HepG2 (cell line): ENCODE measurements around the gene PI3. TPM values are rescaled to one million over a fixed set of nuclear protein-coding genes. Genes with fewer than 3 reads are reported as not detected.

Source experiments
- ATAC-seq: fragments of 200-7000 bp; cut with Tn5 transposase; 3 replicates; pipeline ENCODE4 v1.9.1; 2020; ENCODE audit warnings: mild to moderate bottlenecking, moderate library complexity
- BruUV-seq: library from RNA; stranded (reverse); fragments of 400-500 nt; replicated peaks from 2 replicates; lab custom pipeline; 2021; lab: Mats Ljungman, UMichigan
- CTCF ChIA-PET: fragments of 300-600 bp; formaldehyde crosslinking; extraction: SDS; loops from one replicate; lab custom pipeline; 2021; ENCODE audit warnings: low total read pairs, inconsistent platforms, low intra/inter-chr PET ratio; lab: Yijun Ruan, JAX
- POLR2A ChIA-PET: fragments of 350-600 bp; sonication (Branson Sonifier 250); formaldehyde crosslinking; loops from one replicate; lab custom pipeline; 2020; ENCODE audit warnings: antibody characterized with exemption, inconsistent platforms; lab: Yijun Ruan, JAX
- DNase-seq: peaks from one replicate; pipeline ENCODE4 v3.0.0-alpha.2; 2015; ENCODE audit warnings: low spot score
- FAIRE-seq: peaks from 3 replicates; lab custom pipeline; 2011; peaks lifted over from hg19 to GRCh38; lab: Jason Lieb, UNC
- H2AFZ ChIP-seq: one replicate; pipeline ENCODE4 v1.6.1; 2011; ENCODE audit warnings: low read length, inconsistent platforms
- H3K27ac ChIP-seq: fragments of 300-600 bp; 3 replicates; pipeline ENCODE4 v1.8.0; 2011; ENCODE audit warnings: mixed run types, mild to moderate bottlenecking, mixed read lengths, low read length, inconsistent platforms; ENCODE audit not compliant: insufficient read depth; ENCODE audit errors: extremely low read length
- H3K27me3 ChIP-seq, 2 experiments: fragments of 200-600 bp in 1 of 2; 2 replicates in 1 of 2; 3 replicates in 1 of 2; pipeline versions ENCODE4 v1.6.0 to v1.8.0; 2011; ENCODE audit warnings: low read length in 2 of 2, mild to moderate bottlenecking in 2 of 2, moderate library complexity in 2 of 2, inconsistent platforms in 1 of 2; ENCODE audit not compliant: insufficient read depth in 2 of 2, control insufficient read depth in 1 of 2
- H3K36me3 ChIP-seq, 2 experiments: fragments of 200-600 bp in 1 of 2; replicated peaks in 1 of 2; 2 replicates in 1 of 2; 3 replicates in 1 of 2; pipeline versions ENCODE4 v1.5.1 to v1.8.0; 2011; ENCODE audit warnings: low read length in 2 of 2, inconsistent platforms in 1 of 2; ENCODE audit not compliant: insufficient read depth in 2 of 2, control insufficient read depth in 1 of 2
- H3K4me1 ChIP-seq: 2 replicates; pipeline ENCODE4 v1.5.1; 2012; ENCODE audit warnings: low read length, inconsistent platforms; ENCODE audit not compliant: insufficient read depth
- H3K4me2 ChIP-seq: 2 replicates; pipeline ENCODE4 v1.6.0; 2011; ENCODE audit warnings: low read depth, low read length, inconsistent platforms
- H3K4me3 ChIP-seq, 3 experiments: fragments of 200-600 bp in 1 of 3; sonication (generic), shearing (Covaris generic) in 1 of 3; replicated peaks in 1 of 3; 2 replicates each; pipeline ENCODE4 v1.5.1; 2011 to 2016; ENCODE audit warnings: low read length in 3 of 3, inconsistent platforms in 2 of 3, low read depth in 2 of 3, mild to moderate bottlenecking in 2 of 3, control low read depth in 1 of 3, mixed read lengths in 1 of 3; ENCODE audit not compliant: insufficient read depth in 1 of 3
- H3K79me2 ChIP-seq: one replicate; pipeline ENCODE4 v1.6.1; 2011; ENCODE audit warnings: low read length, inconsistent platforms; ENCODE audit not compliant: insufficient read depth
- H3K9ac ChIP-seq: 2 replicates; pipeline ENCODE4 v1.6.0; 2011; ENCODE audit warnings: mild to moderate bottlenecking, low read depth, low read length, inconsistent platforms; ENCODE audit not compliant: insufficient read depth
- H3K9me3 ChIP-seq: 2 replicates; pipeline ENCODE4 v1.5.1; 2012; ENCODE audit warnings: mild to moderate bottlenecking, low read length
- H4K20me1 ChIP-seq: 2 replicates; pipeline ENCODE4 v1.6.0; 2011; ENCODE audit warnings: inconsistent platforms, mild to moderate bottlenecking, low read length, moderate library complexity; ENCODE audit not compliant: insufficient read depth
- DR1 ChIP-seq: sonication (generic); formaldehyde crosslinking; IDR thresholded peaks from 2 replicates; pipeline ENCODE4 v1.8.0; 2021; ENCODE audit warnings: mild to moderate bottlenecking, missing genetic modification reagents, inconsistent platforms
- ETV5 ChIP-seq: IDR thresholded peaks from 2 replicates; pipeline ENCODE4 v1.6.1; 2018; ENCODE audit warnings: missing biosample characterization, missing genetic modification reagents, inconsistent platforms, borderline replicate concordance
- FIP1L1 ChIP-seq: fragments of 200-400 bp; formaldehyde crosslinking; IDR thresholded peaks from 2 replicates; pipeline ENCODE4 v1.6.1; 2018; ENCODE audit warnings: low read depth, mild to moderate bottlenecking, low read length, moderate library complexity, borderline replicate concordance; ENCODE audit not compliant: insufficient read depth
- FOXA3 ChIP-seq: IDR thresholded peaks from 2 replicates; pipeline ENCODE4 v1.6.1; 2016; ENCODE audit warnings: missing genetic modification reagents, missing compliant biosample characterization
- MXD3 ChIP-seq: IDR thresholded peaks from 2 replicates; pipeline ENCODE4 v1.6.1; 2016; ENCODE audit warnings: mild to moderate bottlenecking, missing biosample characterization, missing genetic modification reagents
- NFE2L1 ChIP-seq: sonication (generic); formaldehyde crosslinking; IDR thresholded peaks from 2 replicates; pipeline ENCODE4 v1.4.0; 2020; ENCODE audit warnings: missing genetic modification reagents, mild to moderate bottlenecking, borderline replicate concordance
- SMARCC2 ChIP-seq: fragments of 450-650 bp; IDR thresholded peaks from 2 replicates; pipeline ENCODE4 v1.6.1; 2017; ENCODE audit warnings: antibody characterized with exemption, mild to moderate bottlenecking
- SNAPC5 ChIP-seq: sonication (generic); formaldehyde crosslinking; IDR thresholded peaks from 2 replicates; pipeline ENCODE4 v1.8.1; 2023; ENCODE audit warnings: mild to moderate bottlenecking, missing genetic modification reagents, borderline replicate concordance
- YY1 ChIP-seq: IDR thresholded peaks from 2 replicates; pipeline ENCODE4 v1.6.1; 2011; ENCODE audit warnings: low read length, low read depth, moderate library complexity, mild to moderate bottlenecking; ENCODE audit not compliant: insufficient read depth, insufficient replicate concordance
- ZNF124 ChIP-seq: sonication (generic); formaldehyde crosslinking; IDR thresholded peaks from 2 replicates; pipeline ENCODE4 v1.4.0; 2020; ENCODE audit warnings: missing genetic modification reagents
- ZNF235 ChIP-seq: sonication (generic); formaldehyde crosslinking; IDR thresholded peaks from 2 replicates; pipeline ENCODE4 v1.8.1; 2023; ENCODE audit warnings: mild to moderate bottlenecking, missing genetic modification reagents, borderline replicate concordance
- WGBS: methylation state at CpG from one replicate; pipeline ENCODE4 v1.1.6; 2017; ENCODE audit warnings: low lambda C conversion rate; 5-methylcytosine and 5-hydroxymethylcytosine counted together
- in situ Hi-C: cut with HindIII; loops from 2 replicates; pipeline ENCODE4 v1.10.0; 2017; ENCODE audit warnings: low pct_unique_long_range_greater_than_20kb; ENCODE audit not compliant: extremely low pct_ligation_motif_present
- intact Hi-C: fragments of 100-400 bp; cut with micrococcal nuclease; formaldehyde crosslinking; loops from one replicate; pipeline ENCODE4 v1.10.0; 2022; ENCODE audit not compliant: unreplicated experiment
- polyA plus RNA-seq, 8 experiments: library from polyadenylated mRNA; depleted of rRNA in 3 of 8; stranded (reverse) in 7 of 8; unstranded in 1 of 8; fragments of >200 nt; fragmentation: Illumina TruSeq in 4 of 8; extraction: Trizol in 4 of 8; gene quantifications; 2 replicates each; pipeline versions ENCODE4 v1.2.1 to v1.2.3, GENCODE V29; 2011 to 2016; ENCODE audit warnings: low read depth in 4 of 8, missing spikeins in 1 of 8, mixed read lengths in 1 of 8; ENCODE audit not compliant: insufficient read depth in 1 of 8
- total RNA-seq, 5 experiments: library from RNA; depleted of rRNA; stranded (reverse); fragments of >200 nt; fragmentation: Illumina TruSeq; extraction: Trizol; gene quantifications; 2 replicates each; pipeline ENCODE4 v1.2.3, GENCODE V29; 2016; ENCODE audit warnings: low read depth in 1 of 5

PI3 gene
- total and polyA plus RNA-seq, 2 of the 13 experiments (the other 11 are each of a cell fraction or from before 2014, with no cell fraction given), result 0.22 TPM; not detected in 1

GRCh38 chr20:45157962-45158361 lies 16.7 kb upstream of the PI3 start:
- DNase-seq (no peak), FAIRE-seq (no peak), ATAC-seq (no peak)
- H2AFZ ChIP-seq, result no peak overlapping the region
- peaks cover 6% of the 10 kb centered on the region; the same call in 1 of the 2 replicates for H3K9me3 ChIP-seq
- 0% methylated on average over 1 of the region's 1 CpG for WGBS
- ChIA-PET POLR2A (no interaction called here), CTCF (no interaction called here)
- no peaks in the 10 kb centered on the region for H3K79me2 ChIP-seq
- intact Hi-C loops, result no loop called here
- H3K4me3 ChIP-seq, result no peak overlapping the region
- BruUV-seq, result no TSS peak
- H3K27me3 ChIP-seq, result no peaks in the 10 kb centered on the region
- TF ChIP-seq FOXA3 (CRISPR knock-in tag), result no peak
- TF ChIP-seq YY1, result no peak
- no peak for TF ChIP-seq DR1 (CRISPR knock-in tag)
- no peak for TF ChIP-seq ETV5 (CRISPR knock-in tag)
- no peak for TF ChIP-seq MXD3 (CRISPR knock-in tag)
- no peak for TF ChIP-seq SNAPC5 (CRISPR knock-in tag)
- TF ChIP-seq ZNF235, result no peak
- no peak for TF ChIP-seq FIP1L1
- no peak for TF ChIP-seq ZNF124
- TF ChIP-seq NFE2L1 (CRISPR knock-in tag), result no peak
- TF ChIP-seq SMARCC2, result no peak
- no peak overlapping the region for H3K27ac ChIP-seq
- H4K20me1 ChIP-seq, result no peaks in the 10 kb centered on the region
- H3K9ac ChIP-seq, result no peak overlapping the region
- H3K4me2 ChIP-seq, result no peak overlapping the region
- in situ Hi-C loops, result no loop called here
- no peaks in the 10 kb centered on the region for H3K36me3 ChIP-seq
- no peaks in the 10 kb centered on the region for H3K4me1 ChIP-seq
